HEK293 (cell line): ENCODE measurements around the gene DLG1.

Source experiments
- CTCF ChIA-PET: fragments of 350-600 bp; formaldehyde crosslinking; extraction: SDS; loops from one replicate; lab custom pipeline; 2021; ENCODE audit warnings: antibody characterized with exemption; lab: Yijun Ruan, JAX
- POLR2A ChIA-PET: fragments of 300-600 bp; formaldehyde crosslinking; extraction: SDS; loops from one replicate; lab custom pipeline; 2020; ENCODE audit warnings: antibody characterized with exemption, inconsistent platforms; lab: Yijun Ruan, JAX
- H3K27ac ChIP-seq: fragments of 200-500 bp; sonication (Bioruptor generic); 2 replicates; pipeline ENCODE4 v1.5.1; 2014; ENCODE audit warnings: low read depth, low read length, control low read depth, inconsistent platforms; ENCODE audit errors: extremely low read depth
- H3K36me3 ChIP-seq, 2 experiments: fragments of 200-500 bp in 1 of 2; sonication (Bioruptor generic) in 1 of 2; 1 replicate in 1 of 2; 2 replicates in 1 of 2; pipeline ENCODE4 v1.5.1; 2014 to 2017; ENCODE audit warnings: inconsistent platforms in 2 of 2, low read length in 2 of 2; ENCODE audit not compliant: control insufficient read depth in 2 of 2, insufficient read depth in 1 of 2
- H3K4me1 ChIP-seq: fragments of 200-500 bp; sonication (Bioruptor generic); 2 replicates; pipeline ENCODE4 v1.5.1; 2014; ENCODE audit warnings: mild to moderate bottlenecking, low read length, inconsistent platforms; ENCODE audit not compliant: control insufficient read depth, insufficient read depth
- H3K4me3 ChIP-seq: 2 replicates; pipeline ENCODE4 v1.5.1; 2011; ENCODE audit warnings: low read depth, mild to moderate bottlenecking, control low read depth, low read length, moderate library complexity
- H3K9me3 ChIP-seq: fragments of 200-500 bp; sonication (Bioruptor generic); 2 replicates; pipeline ENCODE4 v1.5.1; 2014; ENCODE audit warnings: low read depth, low read length, inconsistent platforms; ENCODE audit not compliant: control insufficient read depth, insufficient read depth
- EGR2 ChIP-seq: fragments of 450-650 bp; formaldehyde crosslinking; IDR thresholded peaks from 2 replicates; pipeline ENCODE4 v1.5.1; 2016; ENCODE audit warnings: low read depth, missing biosample characterization, missing genetic modification characterization
- FEZF1 ChIP-seq: fragments of 450-650 bp; formaldehyde crosslinking; IDR thresholded peaks from 2 replicates; pipeline ENCODE4 v1.5.1; 2016; ENCODE audit warnings: missing biosample characterization, missing genetic modification characterization
- GLIS2 ChIP-seq: fragments of 450-650 bp; formaldehyde crosslinking; IDR thresholded peaks from 2 replicates; pipeline ENCODE4 v1.5.1; 2016; ENCODE audit warnings: missing biosample characterization, missing genetic modification characterization
- HOXC10 ChIP-seq: sonication (generic); formaldehyde crosslinking; IDR thresholded peaks from 2 replicates; pipeline ENCODE4 v1.8.1; 2023; ENCODE audit warnings: mild to moderate bottlenecking, missing genetic modification reagents
- KLF1 ChIP-seq: fragments of 450-650 bp; formaldehyde crosslinking; IDR thresholded peaks from 2 replicates; pipeline ENCODE4 v1.5.1; 2016; ENCODE audit warnings: missing biosample characterization, missing genetic modification characterization
- REPIN1 ChIP-seq: fragments of 450-650 bp; formaldehyde crosslinking; IDR thresholded peaks from 2 replicates; pipeline ENCODE4 v1.5.1; 2017; ENCODE audit warnings: missing biosample characterization, missing genetic modification characterization, low read depth
- SCRT1 ChIP-seq: fragments of 450-650 bp; formaldehyde crosslinking; IDR thresholded peaks from 2 replicates; pipeline ENCODE4 v1.5.1; 2016; ENCODE audit warnings: missing biosample characterization, missing genetic modification characterization, borderline replicate concordance
- SCRT2 ChIP-seq: fragments of 450-650 bp; formaldehyde crosslinking; IDR thresholded peaks from 2 replicates; pipeline ENCODE4 v1.5.1; 2016; ENCODE audit warnings: missing biosample characterization, missing genetic modification characterization
- TSHZ1 ChIP-seq: fragments of 450-650 bp; formaldehyde crosslinking; IDR thresholded peaks from 2 replicates; pipeline ENCODE4 v1.5.1; 2016; ENCODE audit warnings: missing biosample characterization, missing genetic modification characterization, borderline replicate concordance
- ZBTB1 ChIP-seq: fragments of 450-650 bp; formaldehyde crosslinking; IDR thresholded peaks from 2 replicates; pipeline ENCODE4 v1.5.1; 2016; ENCODE audit warnings: missing biosample characterization, missing genetic modification characterization
- ZBTB26 ChIP-seq: fragments of 450-650 bp; formaldehyde crosslinking; optimal IDR thresholded peaks from 2 replicates; pipeline ENCODE3; 2016; ENCODE audit warnings: missing biosample characterization, mild to moderate bottlenecking, missing genetic modification characterization
- ZBTB7A ChIP-seq: fragments of 450-650 bp; formaldehyde crosslinking; IDR thresholded peaks from 2 replicates; pipeline ENCODE4 v1.5.1; 2016; ENCODE audit warnings: low read depth, missing biosample characterization, missing genetic modification characterization
- ZFHX2 ChIP-seq: fragments of 450-650 bp; formaldehyde crosslinking; conservative IDR thresholded peaks from 2 replicates; pipeline ENCODE4 v1.5.1; 2016; ENCODE audit warnings: missing biosample characterization, missing genetic modification characterization
- ZIC2 ChIP-seq: fragments of 450-650 bp; formaldehyde crosslinking; IDR thresholded peaks from 2 replicates; pipeline ENCODE4 v1.5.1; 2016; ENCODE audit warnings: missing biosample characterization, missing genetic modification characterization
- ZNF169 ChIP-seq: fragments of 450-650 bp; formaldehyde crosslinking; IDR thresholded peaks from 2 replicates; pipeline ENCODE4 v1.5.1; 2016; ENCODE audit warnings: missing biosample characterization, missing genetic modification characterization
- ZNF302 ChIP-seq: fragments of 450-650 bp; formaldehyde crosslinking; IDR thresholded peaks from 2 replicates; pipeline ENCODE4 v1.5.1; 2016; ENCODE audit warnings: missing biosample characterization, missing genetic modification characterization, low read depth
- ZNF311 ChIP-seq: fragments of 450-650 bp; formaldehyde crosslinking; IDR thresholded peaks from 2 replicates; pipeline ENCODE4 v1.5.1; 2017; ENCODE audit warnings: missing biosample characterization, missing genetic modification characterization, borderline replicate concordance
- ZNF335 ChIP-seq: fragments of 450-650 bp; formaldehyde crosslinking; conservative IDR thresholded peaks from 2 replicates; pipeline ENCODE4 v1.5.1; 2016; ENCODE audit warnings: missing biosample characterization, missing genetic modification characterization
- ZNF549 ChIP-seq: fragments of 450-650 bp; IDR thresholded peaks from 2 replicates; pipeline ENCODE4 v1.5.1; 2018; ENCODE audit warnings: missing biosample characterization, missing genetic modification characterization, mild to moderate bottlenecking, inconsistent platforms, moderate library complexity
- ZNF555 ChIP-seq: fragments of 450-650 bp; formaldehyde crosslinking; conservative IDR thresholded peaks from 2 replicates; pipeline ENCODE4 v1.5.1; 2017; ENCODE audit warnings: missing biosample characterization, mild to moderate bottlenecking, missing genetic modification characterization, inconsistent platforms

DLG1 gene

GRCh38 chr3:197009532-197010019 is 288.8 kb downstream of the DLG1 start:
- H3K9me3 ChIP-seq: no peaks in the 10 kb centered on the region
- H3K36me3 ChIP-seq: peaks cover 0 to 8% of the 10 kb centered on the region in 2 experiments; a peak in 1 of 3 replicates
- ChIA-PET CTCF (interaction anchor here (0.7 kb wide), 1 partner anchor 242 kb away, joined by 3 read pairs; no protein-coding TSS in a partner anchor), POLR2A (no interaction called here)
- H3K4me1 ChIP-seq: no peaks in the 10 kb centered on the region
- no peak for TF ChIP-seq ZNF335 (tag by site-specific recombination)
- TF ChIP-seq ZBTB1 (tag by site-specific recombination): no peak
- TF ChIP-seq KLF1 (tag by site-specific recombination): no peak
- TF ChIP-seq FEZF1 (tag by site-specific recombination): no peak
- TF ChIP-seq HOXC10 (CRISPR knock-in tag): no peak
- TF ChIP-seq ZBTB26 (tag by site-specific recombination): no peak
- no peak for TF ChIP-seq ZNF549 (tag by site-specific recombination)
- TF ChIP-seq REPIN1 (tag by site-specific recombination): no peak
- TF ChIP-seq ZNF302 (tag by site-specific recombination): no peak
- no peak for TF ChIP-seq ZBTB7A (tag by site-specific recombination)
- no peak for TF ChIP-seq ZNF555 (tag by site-specific recombination)
- TF ChIP-seq TSHZ1 (tag by site-specific recombination): no peak
- no peak for TF ChIP-seq ZNF311 (tag by site-specific recombination)
- no peak overlapping the region for H3K27ac ChIP-seq
- no peak overlapping the region for H3K4me3 ChIP-seq

GRCh38 chr3:197008436-197009209 is 289.8 kb downstream of the DLG1 start:
- Histone ChIP-seq H3K27ac (no peak overlapping the region), H3K9me3 (no peaks in the 10 kb centered on the region), H3K4me3 (no peak overlapping the region), H3K4me1 (no peaks in the 10 kb centered on the region; the same call in 1 of the 2 replicates), H3K36me3 (peaks cover 0 to 15% of the 10 kb centered on the region in 2 experiments; a peak in 1 of 3 replicates)
- ChIA-PET CTCF (interaction anchor here (0.7 kb wide), 1 partner anchor 362 kb away, joined by 3 read pairs; no protein-coding TSS in a partner anchor), POLR2A (no interaction called here)
- TF ChIP-seq EGR2 (tag by site-specific recombination) (0 out of 2 replicates have a peak, but pooled peaks have one; percentile 14), ZNF169 (tag by site-specific recombination) (no peak), ZIC2 (tag by site-specific recombination) (no peak), ZFHX2 (peak; percentile 54), GLIS2 (tag by site-specific recombination) (peak; percentile 25; the same call in 1 of the 2 replicates), SCRT2 (tag by site-specific recombination) (peak; percentile 71), SCRT1 (tag by site-specific recombination) (peak; percentile 58; the same call in 1 of the 2 replicates)
